Mammary epithelial cell (primary cell): ENCODE measurements around the gene PCBP3.

ENCODE experiments used
- EZH2 ChIP-seq: IDR thresholded peaks from 2 replicates; pipeline ENCODE4 v1.6.1; 2012; ENCODE audit warnings: low read length, inconsistent platforms, borderline replicate concordance
- TF ChIP-seq, protein P1 (sequence below), 2 donors: IDR thresholded peaks in 1 of 2; conservative IDR thresholded peaks in 1 of 2; 2 replicates each; pipeline ENCODE4 v1.5.1; 2011 to 2012; ENCODE audit warnings: inconsistent platforms in 2 of 2, low read length in 2 of 2, mild to moderate bottlenecking in 2 of 2, control low read depth in 1 of 2, low read depth in 1 of 2; ENCODE audit not compliant: insufficient read depth in 1 of 2; ENCODE audit errors: extremely low read depth in 1 of 2

DNA sequence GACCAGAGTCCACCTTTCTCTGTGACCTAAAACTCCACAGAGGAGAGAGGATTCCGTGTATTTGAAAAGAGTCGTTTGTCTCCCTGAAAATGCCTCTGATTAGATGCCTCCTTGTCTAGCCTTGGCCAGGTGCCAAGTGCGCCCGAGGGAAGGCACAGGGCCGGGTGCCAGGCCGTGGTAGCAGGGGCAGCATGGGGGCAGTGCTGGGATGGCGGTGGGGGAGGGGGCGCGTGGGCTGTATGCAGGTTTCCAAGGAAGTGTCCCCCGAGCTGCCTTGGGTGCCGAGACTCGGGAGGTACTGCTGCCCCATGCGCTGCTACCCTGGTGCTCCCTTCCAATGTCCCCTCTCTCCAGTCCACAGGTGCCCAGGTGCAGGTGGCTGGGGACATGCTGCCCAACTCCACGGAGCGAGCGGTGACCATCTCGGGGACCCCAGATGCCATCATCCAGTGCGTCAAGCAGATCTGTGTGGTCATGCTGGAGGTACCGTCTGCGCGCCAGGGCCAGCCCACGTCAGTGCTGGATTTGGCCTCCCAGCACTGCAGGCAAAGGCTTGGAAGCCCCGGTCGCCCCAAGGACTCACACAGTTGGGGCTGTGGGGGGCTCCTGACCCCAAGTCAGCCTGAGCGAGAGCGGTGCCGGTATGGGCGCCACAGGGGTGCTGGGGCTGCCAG, 267.2 kb downstream of the PCBP3 start:
- TF ChIP-seq, protein P1, sequence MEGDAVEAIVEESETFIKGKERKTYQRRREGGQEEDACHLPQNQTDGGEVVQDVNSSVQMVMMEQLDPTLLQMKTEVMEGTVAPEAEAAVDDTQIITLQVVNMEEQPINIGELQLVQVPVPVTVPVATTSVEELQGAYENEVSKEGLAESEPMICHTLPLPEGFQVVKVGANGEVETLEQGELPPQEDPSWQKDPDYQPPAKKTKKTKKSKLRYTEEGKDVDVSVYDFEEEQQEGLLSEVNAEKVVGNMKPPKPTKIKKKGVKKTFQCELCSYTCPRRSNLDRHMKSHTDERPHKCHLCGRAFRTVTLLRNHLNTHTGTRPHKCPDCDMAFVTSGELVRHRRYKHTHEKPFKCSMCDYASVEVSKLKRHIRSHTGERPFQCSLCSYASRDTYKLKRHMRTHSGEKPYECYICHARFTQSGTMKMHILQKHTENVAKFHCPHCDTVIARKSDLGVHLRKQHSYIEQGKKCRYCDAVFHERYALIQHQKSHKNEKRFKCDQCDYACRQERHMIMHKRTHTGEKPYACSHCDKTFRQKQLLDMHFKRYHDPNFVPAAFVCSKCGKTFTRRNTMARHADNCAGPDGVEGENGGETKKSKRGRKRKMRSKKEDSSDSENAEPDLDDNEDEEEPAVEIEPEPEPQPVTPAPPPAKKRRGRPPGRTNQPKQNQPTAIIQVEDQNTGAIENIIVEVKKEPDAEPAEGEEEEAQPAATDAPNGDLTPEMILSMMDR (conservative IDR thresholded peaks at IDR 0.05 in 1 of 2, IDR thresholded peaks at IDR 0.05 in 1 of 2; ENCODE audit: extremely low read depth in 1 of 2, insufficient read depth in 1 of 2, low read depth in 1 of 2, low read length in 2 of 2) = no peak
- no peak for TF ChIP-seq EZH2
